Measurements from ENCODE around the gene C9orf78. TPM values are rescaled to one million over a fixed set of nuclear protein-coding genes. Genes with fewer than 3 reads are reported as not detected.

The C9orf78 gene
- polyA plus RNA-seq, 1 experiment = 66.8 TPM

DNA sequence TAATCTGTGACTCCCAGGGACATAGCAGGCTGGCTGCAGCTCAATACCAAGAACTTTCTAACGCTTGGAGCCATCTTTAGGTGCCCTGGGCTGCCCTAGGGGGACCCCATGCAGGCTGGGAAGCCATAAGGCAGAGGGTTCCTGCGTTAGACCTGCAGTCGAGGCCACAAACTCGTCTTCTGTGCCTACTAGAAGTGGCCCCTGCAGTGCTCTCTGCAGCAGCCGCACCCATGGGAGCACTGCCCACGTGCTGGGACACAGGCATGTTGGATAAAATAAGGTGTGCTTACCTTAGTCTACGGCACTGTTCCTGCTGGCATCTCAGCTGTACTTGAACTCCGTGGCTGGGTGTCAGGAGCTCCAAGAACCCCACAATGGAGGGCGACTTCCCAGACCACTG lies 22.7 kb downstream of the C9orf78 start:
- DNase-seq (ENCODE audit: low read depth, low spot score) = no peak
- no peak for TF ChIP-seq CTCF (IDR thresholded peaks at IDR 0.05; ENCODE audit: low read depth, low read length)
- H3K27ac ChIP-seq (ENCODE audit: low read depth, low read length) = no peak overlapping the region
- H3K4me3 ChIP-seq (ENCODE audit: low read depth, low read length) = no peak overlapping the region
- no peaks in the 10 kb centered on the region for H3K9me3 ChIP-seq (ENCODE audit: control insufficient read depth, insufficient read depth, low read length)
- POLR2A ChIA-PET = no interaction called here
- CTCF ChIA-PET = no interaction called here
- no peaks in the 10 kb centered on the region for H3K27me3 ChIP-seq (ENCODE audit: control insufficient read depth, insufficient read depth, low read length)

DNA sequence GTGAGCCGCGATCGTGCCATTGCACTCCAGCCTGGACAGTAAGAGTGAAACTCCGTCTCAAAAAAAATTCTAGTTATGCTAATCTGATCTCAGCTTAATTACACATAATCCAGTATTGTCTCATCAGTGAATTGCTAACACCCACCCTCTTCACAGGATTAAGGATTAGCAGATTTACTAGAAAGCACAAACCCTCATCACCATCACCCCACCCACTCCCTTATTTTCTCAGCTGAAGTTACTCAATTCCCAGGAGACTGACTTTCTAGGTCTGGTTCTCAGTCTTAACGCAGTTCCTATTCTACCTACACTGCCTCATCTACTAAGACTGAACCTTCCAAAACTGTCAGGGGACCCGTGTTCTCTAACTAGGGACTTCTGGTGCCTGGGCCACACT lies 23.1 kb downstream of the C9orf78 start:
- no peak for DNase-seq (ENCODE audit: low read depth, low spot score)
- TF ChIP-seq CTCF (IDR thresholded peaks at IDR 0.05; ENCODE audit: low read depth, low read length) = no peak
- ChIA-PET CTCF (no interaction called here), POLR2A (no interaction called here)
- Histone ChIP-seq H3K27ac (ENCODE audit: low read depth, low read length) (no peak overlapping the region), H3K4me3 (ENCODE audit: low read depth, low read length) (no peak overlapping the region), H3K9me3 (ENCODE audit: control insufficient read depth, insufficient read depth, low read length) (no peaks in the 10 kb centered on the region), H3K27me3 (ENCODE audit: control insufficient read depth, insufficient read depth, low read length) (no peaks in the 10 kb centered on the region)

DNA sequence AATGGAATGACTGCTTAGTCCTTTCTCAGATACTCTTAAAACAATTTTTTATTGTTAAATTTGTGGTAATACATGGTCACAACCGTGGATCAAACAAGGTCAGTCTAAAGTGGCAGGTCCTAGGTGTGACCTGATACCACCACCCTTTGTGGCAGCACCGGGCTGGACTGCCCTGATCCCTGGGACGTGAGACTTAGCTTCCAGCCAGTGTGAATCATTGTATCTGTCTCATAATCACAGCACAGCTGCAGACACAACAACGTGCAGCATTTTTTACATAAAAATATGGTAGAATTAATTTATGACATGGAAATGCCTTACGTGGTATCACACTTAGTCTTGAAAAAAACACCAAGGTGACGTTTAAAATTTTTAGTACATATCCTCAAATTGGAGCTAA lies 24.3 kb downstream of the C9orf78 start:
- POLR2A ChIA-PET = interaction anchor here (0.5 to 0.6 kb wide), 3 partner anchors 260 to 1814 kb away, joined by 3 to 4 read pairs (median 3); no protein-coding TSS in a partner anchor

GRCh38 chr9:129810116-129810515 lies 25.0 kb downstream of the C9orf78 start:
- ChIA-PET CTCF (no interaction called here), POLR2A (interaction anchor here (0.5 kb wide), 1 partner anchor 1813 kb away, joined by 4 read pairs; no protein-coding TSS in a partner anchor)
- Histone ChIP-seq H3K4me3 (ENCODE audit: low read depth, low read length) (no peak overlapping the region), H3K27ac (ENCODE audit: low read depth, low read length) (no peak overlapping the region), H3K27me3 (ENCODE audit: control insufficient read depth, insufficient read depth, low read length) (no peaks in the 10 kb centered on the region), H3K9me3 (ENCODE audit: control insufficient read depth, insufficient read depth, low read length) (no peaks in the 10 kb centered on the region)
- no peak for DNase-seq (ENCODE audit: low read depth, low spot score)
- TF ChIP-seq CTCF (IDR thresholded peaks at IDR 0.05; ENCODE audit: low read depth, low read length) = no peak

More for the DNA sequence above, 24.3 kb downstream of the C9orf78 start:
- CTCF ChIA-PET = no interaction called here
- Histone ChIP-seq H3K27ac (ENCODE audit: low read depth, low read length) (no peak overlapping the region), H3K27me3 (ENCODE audit: control insufficient read depth, insufficient read depth, low read length) (no peaks in the 10 kb centered on the region), H3K9me3 (ENCODE audit: control insufficient read depth, insufficient read depth, low read length) (no peaks in the 10 kb centered on the region), H3K4me3 (ENCODE audit: low read depth, low read length) (no peak overlapping the region)
- DNase-seq (ENCODE audit: low read depth, low spot score) = no peak
- no peak for TF ChIP-seq CTCF (IDR thresholded peaks at IDR 0.05; ENCODE audit: low read depth, low read length)

DNA sequence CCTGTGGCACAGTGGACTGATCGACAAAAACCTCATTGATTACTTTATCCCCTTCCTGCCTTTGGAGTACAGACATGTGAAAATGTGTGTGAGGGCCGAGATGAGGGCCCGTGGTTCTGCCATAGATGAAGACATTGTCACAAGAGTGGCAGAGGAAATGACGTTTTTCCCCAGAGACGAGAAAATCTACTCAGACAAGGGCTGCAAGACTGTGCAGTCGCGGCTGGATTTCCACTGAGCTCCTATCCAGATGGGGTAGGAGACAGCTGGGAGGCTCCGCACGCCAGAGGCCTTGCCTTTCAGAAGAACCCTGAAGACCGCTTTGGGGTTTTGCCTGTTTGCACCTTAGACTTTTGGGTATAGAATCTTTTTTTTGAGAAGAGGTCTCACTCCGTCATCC lies 25.7 kb downstream of the C9orf78 start:
- ChIA-PET CTCF (no interaction called here), POLR2A (no interaction called here)
- Histone ChIP-seq H3K4me3 (ENCODE audit: low read depth, low read length) (no peak overlapping the region), H3K9me3 (ENCODE audit: control insufficient read depth, insufficient read depth, low read length) (no peaks in the 10 kb centered on the region), H3K27ac (ENCODE audit: low read depth, low read length) (no peak overlapping the region), H3K27me3 (ENCODE audit: control insufficient read depth, insufficient read depth, low read length) (no peaks in the 10 kb centered on the region)
- no peak for TF ChIP-seq CTCF (IDR thresholded peaks at IDR 0.05; ENCODE audit: low read depth, low read length)
- DNase-seq (ENCODE audit: low read depth, low spot score) = no peak
